ENCODE results near the gene PICALM.
A peak's percentile ranks its signal among the peaks of the same experiment; 100 is the strongest.

The PICALM gene

DNA sequence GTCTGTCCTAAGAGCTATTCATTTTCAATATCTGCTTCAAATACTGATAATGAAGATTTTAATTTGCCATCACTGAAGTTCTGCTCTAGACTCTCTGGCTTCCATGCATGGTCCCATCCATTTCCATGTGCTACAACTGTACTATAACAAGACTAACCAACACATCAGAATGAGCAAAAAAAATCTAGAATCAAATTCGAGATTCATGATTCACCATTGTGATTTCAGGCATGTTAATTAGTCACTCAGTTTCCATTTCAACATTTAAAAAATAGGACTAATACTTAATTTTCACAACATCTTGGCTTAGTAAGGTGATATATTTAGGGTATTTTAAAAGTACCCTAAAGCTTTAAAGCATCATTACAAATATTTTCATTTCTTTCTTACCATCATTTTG lies 22.8 kb downstream of the PICALM start:
- DNase-seq (ENCODE audit: low spot score) (no peak), ATAC-seq (ENCODE audit: low read depth) (no peak)
- H3K27me3 ChIP-seq (ENCODE audit: insufficient read depth, poor library complexity, severe bottlenecking): no peaks in the 10 kb centered on the region
- peaks cover 3% of the 10 kb centered on the region for H3K36me3 ChIP-seq (ENCODE audit: low read depth)
- H3K9me3 ChIP-seq (ENCODE audit: severe bottlenecking): no peaks in the 10 kb centered on the region
- peak overlapping the region; percentile 44 for H3K27ac ChIP-seq (ENCODE audit: poor library complexity, severe bottlenecking)
- TF ChIP-seq, protein P1, sequence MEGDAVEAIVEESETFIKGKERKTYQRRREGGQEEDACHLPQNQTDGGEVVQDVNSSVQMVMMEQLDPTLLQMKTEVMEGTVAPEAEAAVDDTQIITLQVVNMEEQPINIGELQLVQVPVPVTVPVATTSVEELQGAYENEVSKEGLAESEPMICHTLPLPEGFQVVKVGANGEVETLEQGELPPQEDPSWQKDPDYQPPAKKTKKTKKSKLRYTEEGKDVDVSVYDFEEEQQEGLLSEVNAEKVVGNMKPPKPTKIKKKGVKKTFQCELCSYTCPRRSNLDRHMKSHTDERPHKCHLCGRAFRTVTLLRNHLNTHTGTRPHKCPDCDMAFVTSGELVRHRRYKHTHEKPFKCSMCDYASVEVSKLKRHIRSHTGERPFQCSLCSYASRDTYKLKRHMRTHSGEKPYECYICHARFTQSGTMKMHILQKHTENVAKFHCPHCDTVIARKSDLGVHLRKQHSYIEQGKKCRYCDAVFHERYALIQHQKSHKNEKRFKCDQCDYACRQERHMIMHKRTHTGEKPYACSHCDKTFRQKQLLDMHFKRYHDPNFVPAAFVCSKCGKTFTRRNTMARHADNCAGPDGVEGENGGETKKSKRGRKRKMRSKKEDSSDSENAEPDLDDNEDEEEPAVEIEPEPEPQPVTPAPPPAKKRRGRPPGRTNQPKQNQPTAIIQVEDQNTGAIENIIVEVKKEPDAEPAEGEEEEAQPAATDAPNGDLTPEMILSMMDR (IDR thresholded peaks at IDR 0.05; ENCODE audit: poor library complexity, severe bottlenecking): no peak
- no peak overlapping the region for H3K4me3 ChIP-seq (ENCODE audit: severe bottlenecking)
- peaks cover 42% of the 10 kb centered on the region for H3K4me1 ChIP-seq (ENCODE audit: insufficient read depth, poor library complexity, severe bottlenecking)

DNA sequence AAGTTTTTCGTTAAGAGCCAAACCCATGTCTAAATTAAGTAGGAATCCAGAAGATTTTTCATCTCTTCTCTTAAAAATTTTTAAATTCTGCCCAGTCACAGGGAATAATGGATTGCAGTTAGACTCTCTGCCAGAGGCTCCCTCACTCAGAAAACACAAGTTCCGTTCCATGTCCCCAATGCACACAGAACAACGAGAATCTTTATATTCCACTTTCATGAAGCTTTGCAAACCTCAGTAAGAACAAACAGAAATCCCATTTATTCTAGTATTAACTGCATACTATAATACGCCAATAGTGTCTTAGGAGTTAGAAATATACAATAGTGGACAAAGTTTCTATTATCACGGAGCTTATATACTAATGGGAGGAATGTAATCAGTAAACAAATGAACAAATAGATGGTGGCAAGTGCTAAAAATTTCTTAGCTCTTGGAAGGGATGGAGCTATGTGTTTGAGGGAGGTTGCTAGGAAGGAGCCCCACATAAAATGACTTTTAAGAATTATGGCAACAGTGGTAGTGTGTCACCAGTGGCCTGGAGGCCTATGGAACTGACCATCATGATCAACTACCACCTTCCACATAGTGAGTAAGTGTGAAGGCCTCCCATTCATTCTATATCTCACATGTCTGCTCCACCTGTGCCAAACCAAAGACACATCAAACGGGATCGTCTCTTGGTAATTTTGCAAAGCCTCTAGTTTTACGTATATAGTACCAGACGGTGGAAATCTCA lies 24.9 kb downstream of the PICALM start:
- no peak for DNase-seq (ENCODE audit: low spot score)
- Histone ChIP-seq H3K27ac (ENCODE audit: poor library complexity, severe bottlenecking) (peak overlapping the region; percentile 34), H3K4me1 (ENCODE audit: insufficient read depth, poor library complexity, severe bottlenecking) (peaks cover 46% of the 10 kb centered on the region), H3K27me3 (ENCODE audit: insufficient read depth, poor library complexity, severe bottlenecking) (no peaks in the 10 kb centered on the region), H3K36me3 (ENCODE audit: low read depth) (peaks cover 13% of the 10 kb centered on the region), H3K9me3 (ENCODE audit: severe bottlenecking) (no peaks in the 10 kb centered on the region), H3K4me3 (ENCODE audit: severe bottlenecking) (no peak overlapping the region)
- TF ChIP-seq, protein P1 (IDR thresholded peaks at IDR 0.05; ENCODE audit: poor library complexity, severe bottlenecking): no peak
- no peak for ATAC-seq (ENCODE audit: low read depth)

DNA sequence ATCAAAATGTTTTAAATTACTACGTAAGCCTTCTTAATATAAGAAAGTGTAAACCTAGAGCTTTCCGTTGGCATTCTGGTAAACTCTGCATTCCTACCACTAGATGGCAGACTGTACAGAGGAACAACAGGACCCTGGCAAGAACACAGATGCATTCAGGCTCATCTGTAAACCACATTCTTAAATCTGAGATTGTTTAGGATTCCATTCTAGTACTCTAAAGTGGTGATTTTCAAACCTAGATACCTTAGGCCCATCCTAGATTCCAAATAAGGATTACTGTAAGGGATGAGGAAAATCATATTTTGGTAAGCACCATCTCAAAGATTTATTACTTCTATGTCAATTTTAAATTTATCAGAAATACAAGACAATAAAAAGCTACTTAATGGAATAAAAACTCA lies 26.9 kb downstream of the PICALM start:
- Histone ChIP-seq H3K27me3 (ENCODE audit: insufficient read depth, poor library complexity, severe bottlenecking) (no peaks in the 10 kb centered on the region), H3K27ac (ENCODE audit: poor library complexity, severe bottlenecking) (peak overlapping the region; percentile 34), H3K4me1 (ENCODE audit: insufficient read depth, poor library complexity, severe bottlenecking) (peaks cover 32% of the 10 kb centered on the region), H3K9me3 (ENCODE audit: severe bottlenecking) (no peaks in the 10 kb centered on the region), H3K4me3 (ENCODE audit: severe bottlenecking) (no peak overlapping the region), H3K36me3 (ENCODE audit: low read depth) (peaks cover 13% of the 10 kb centered on the region)
- DNase-seq (ENCODE audit: low spot score): no peak
- ATAC-seq (ENCODE audit: low read depth): peak; percentile 84
- TF ChIP-seq, protein P1 (IDR thresholded peaks at IDR 0.05; ENCODE audit: poor library complexity, severe bottlenecking): peak; percentile 96

DNA sequence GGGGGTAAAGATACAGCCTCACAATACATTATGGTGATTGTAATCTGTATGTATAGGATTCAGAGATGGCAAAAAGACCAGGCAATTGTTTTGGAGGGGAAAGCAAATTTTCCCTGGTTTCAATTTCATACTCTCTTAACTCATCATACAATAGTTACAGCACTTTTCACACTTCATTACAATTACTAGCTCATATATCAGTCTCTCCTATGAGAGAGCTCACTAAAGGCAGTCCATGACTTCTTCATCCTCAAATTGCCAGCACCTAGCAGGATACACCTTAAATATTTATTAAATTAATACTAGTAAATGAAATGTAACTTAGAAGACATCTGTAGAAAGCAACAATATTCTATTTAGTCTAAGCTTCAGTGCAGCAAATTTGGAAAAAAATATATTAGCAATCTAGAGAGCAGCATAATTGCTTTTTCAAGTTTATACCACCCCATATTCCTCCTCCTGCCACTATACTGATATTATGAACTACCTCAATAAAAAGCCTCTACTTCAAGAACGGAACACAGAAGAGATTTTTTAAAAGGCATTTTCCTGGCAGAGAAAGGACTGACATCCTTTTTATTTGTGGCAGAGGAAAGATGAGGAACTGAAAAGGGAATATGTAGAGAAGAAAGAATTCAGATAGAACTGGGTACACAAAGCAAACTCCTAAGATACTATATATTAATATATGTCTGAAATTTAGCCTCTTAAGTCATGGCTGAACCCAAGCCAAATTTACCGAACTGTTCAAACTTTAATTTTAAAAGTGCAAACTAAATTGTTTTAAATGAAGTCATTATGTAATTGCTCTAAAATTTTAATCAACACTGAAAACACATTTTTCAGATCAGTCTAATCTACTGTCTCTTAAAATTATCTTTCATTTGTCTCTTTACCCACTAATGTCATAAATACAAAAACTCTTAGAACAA lies 27.7 kb downstream of the PICALM start:
- H3K27ac ChIP-seq (ENCODE audit: poor library complexity, severe bottlenecking): peak overlapping the region; percentile 34
- peaks cover 13% of the 10 kb centered on the region for H3K36me3 ChIP-seq (ENCODE audit: low read depth)
- TF ChIP-seq, protein P1 (IDR thresholded peaks at IDR 0.05; ENCODE audit: poor library complexity, severe bottlenecking): no peak
- no peak overlapping the region for H3K4me3 ChIP-seq (ENCODE audit: severe bottlenecking)
- H3K27me3 ChIP-seq (ENCODE audit: insufficient read depth, poor library complexity, severe bottlenecking): no peaks in the 10 kb centered on the region
- peaks cover 24% of the 10 kb centered on the region for H3K4me1 ChIP-seq (ENCODE audit: insufficient read depth, poor library complexity, severe bottlenecking)
- ATAC-seq (ENCODE audit: low read depth) (no peak), DNase-seq (ENCODE audit: low spot score) (no peak)
- no peaks in the 10 kb centered on the region for H3K9me3 ChIP-seq (ENCODE audit: severe bottlenecking)

All from RWPE2 (cell line).